Upper lobe of right lung (tissue), 1 donor: ENCODE measurements around the gene TRAPPC11. TPM values are rescaled to one million over a fixed set of nuclear protein-coding genes. Genes with fewer than 3 reads are reported as not detected.

Source experiments
- ATAC-seq: fragments of 200-7000 bp; cut with Tn5 transposase; one replicate; pipeline ENCODE4 v1.9.1; 2020; ENCODE audit warnings: mild to moderate bottlenecking, moderate library complexity
- DNase-seq: peaks from one replicate; pipeline ENCODE4 v3.0.0-alpha.2; 2020
- H3K27ac ChIP-seq: fragments of 200-600 bp; one replicate; pipeline ENCODE4 v1.8.0; 2022
- H3K27me3 ChIP-seq: fragments of 200-600 bp; one replicate; pipeline ENCODE4 v1.8.0; 2022; ENCODE audit warnings: mild to moderate bottlenecking
- H3K36me3 ChIP-seq: fragments of 200-600 bp; one replicate; pipeline ENCODE4 v1.8.0; 2022
- H3K4me1 ChIP-seq: fragments of 200-600 bp; one replicate; pipeline ENCODE4 v1.8.0; 2022
- H3K4me3 ChIP-seq: fragments of 200-600 bp; one replicate; pipeline ENCODE4 v1.8.0; 2022; ENCODE audit warnings: mild to moderate bottlenecking
- H3K9me3 ChIP-seq: fragments of 200-600 bp; one replicate; pipeline ENCODE4 v1.8.0; 2022
- CTCF ChIP-seq: fragments of 200-600 bp; IDR thresholded peaks from one replicate; pipeline ENCODE4 v1.8.0; 2022; ENCODE audit warnings: antibody characterized with exemption
- intact Hi-C: fragments of 100-400 bp; cut with DNase I; formaldehyde crosslinking; loops from one replicate; pipeline ENCODE4 v1.11.0; 2022
- long read RNA-seq: library from polyadenylated mRNA; unstranded; transcript quantifications from one replicate; pipeline ENCODE4 v2.0.0, GENCODE V29; 2021
- total RNA-seq: library from RNA; stranded (reverse); fragmentation: NEBNext Ultra II Directional; extraction: Animal tissue kit (Norgen Biotek cat#: 25700); gene quantifications from one replicate; pipeline ENCODE4 v1.2.1, GENCODE V29; 2021
- donor health status: DM: no; HTN: yes; CAD: no; lungs with severe emphysema.

The TRAPPC11 gene
- 31.7 TPM for total RNA-seq
- long read RNA-seq, full-length matches to known transcripts, result 29 of 44 reads
- long read RNA-seq, partial matches to known transcripts, result 6 of 44 reads
- long read RNA-seq, other reads (novel, unspliced or antisense), result 9 of 44 reads

GRCh38 chr4:183659029-183659871, at the start of gene TRAPPC11, which contains the start of gene RWDD4:
Gene TRAPPC11 (plus strand): TSS chr4:183659293. CDS start chr4:183663868, 4,575 bp downstream.
Gene RWDD4 (minus strand): TSS chr4:183659185. CDS start chr4:183658952, 233 bp downstream.
- H3K27me3 ChIP-seq, result no peaks in the 10 kb centered on the region
- DNase-seq, result peak; percentile 99
- peak; percentile 100 for ATAC-seq
- H3K27ac ChIP-seq, result peak within 1 kb of the TSS; percentile 93
- peaks cover 21% of the 10 kb centered on the region for H3K4me1 ChIP-seq
- intact Hi-C loops, result no loop called here
- peaks cover 9% of the 10 kb centered on the region for H3K36me3 ChIP-seq
- TF ChIP-seq CTCF, result peak; percentile 47
- no peaks in the 10 kb centered on the region for H3K9me3 ChIP-seq
- H3K4me3 ChIP-seq, result peak within 1 kb of the TSS; percentile 90

- no peak for TF ChIP-seq CTCF
- Histone ChIP-seq H3K27me3 (no peaks in the 10 kb centered on the region), H3K4me3 (no peak overlapping the region), H3K4me1 (peaks cover 6% of the 10 kb centered on the region), H3K9me3 (no peaks in the 10 kb centered on the region), H3K27ac (peak overlapping the region; percentile 47), H3K36me3 (no peaks in the 10 kb centered on the region)
- no peak for DNase-seq
- intact Hi-C loops, result no loop called here
- peak; percentile 39 for ATAC-seq
Measured at GRCh38 chr4:183610033-183610432, 49.1 kb upstream of the TRAPPC11 start.

- ATAC-seq, result peak; percentile 85
- Histone ChIP-seq H3K4me3 (no peak overlapping the region), H3K36me3 (no peaks in the 10 kb centered on the region), H3K9me3 (no peaks in the 10 kb centered on the region), H3K27me3 (no peaks in the 10 kb centered on the region), H3K4me1 (peaks cover 6% of the 10 kb centered on the region), H3K27ac (peak overlapping the region; percentile 47)
- intact Hi-C loops, result no loop called here
- TF ChIP-seq CTCF, result no peak
- no peak for DNase-seq
Measured at GRCh38 chr4:183610613-183611012, 48.5 kb upstream of the TRAPPC11 start.

GRCh38 chr4:183611210-183611830, 47.8 kb upstream of the TRAPPC11 start:
- H3K27ac ChIP-seq, result peak overlapping the region; percentile 47
- peak; percentile 66 for ATAC-seq

More at GRCh38 chr4:183611210-183611830, 47.8 kb upstream of the TRAPPC11 start:
- intact Hi-C loops, result no loop called here
- DNase-seq, result no peak
- Histone ChIP-seq H3K4me1 (peaks cover 6% of the 10 kb centered on the region), H3K27me3 (no peaks in the 10 kb centered on the region), H3K36me3 (no peaks in the 10 kb centered on the region), H3K4me3 (no peak overlapping the region), H3K9me3 (no peaks in the 10 kb centered on the region)
- no peak for TF ChIP-seq CTCF
